Measurements from ENCODE around the gene DDX21. TPM values are rescaled to one million over a fixed set of nuclear protein-coding genes. Genes with fewer than 3 reads are reported as not detected.
"Not testable (repeated sequence)": the region's sequence is repeated elsewhere in the genome, so short reads cannot be mapped to it uniquely, and the experiment has no call there.

DDX21 gene
- total and polyA plus RNA-seq, 2 of the 13 experiments (the other 11 are each of a cell fraction or from before 2014, with no cell fraction given): 52.5 to 147 TPM

DNA sequence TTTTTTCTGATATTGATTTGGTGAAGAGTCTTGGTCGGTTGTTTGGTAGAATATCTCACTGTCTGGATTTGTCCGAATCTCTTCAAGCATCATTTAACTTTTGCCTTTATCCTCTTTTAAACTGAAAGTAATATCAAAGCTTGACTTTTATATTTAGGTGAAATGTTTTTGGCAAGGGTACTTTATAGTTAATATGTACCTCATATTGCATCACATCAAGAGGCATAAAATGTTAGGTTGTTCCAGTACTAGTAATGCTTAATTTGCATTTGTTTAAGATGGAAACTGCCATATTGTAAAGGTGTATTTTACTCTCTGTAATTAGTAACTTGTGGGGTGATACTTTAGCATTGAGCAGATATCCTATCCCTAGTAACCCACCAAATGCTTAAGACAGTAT, 17.1 kb upstream of the DDX21 start (continued):
- TF ChIP-seq, protein P1, sequence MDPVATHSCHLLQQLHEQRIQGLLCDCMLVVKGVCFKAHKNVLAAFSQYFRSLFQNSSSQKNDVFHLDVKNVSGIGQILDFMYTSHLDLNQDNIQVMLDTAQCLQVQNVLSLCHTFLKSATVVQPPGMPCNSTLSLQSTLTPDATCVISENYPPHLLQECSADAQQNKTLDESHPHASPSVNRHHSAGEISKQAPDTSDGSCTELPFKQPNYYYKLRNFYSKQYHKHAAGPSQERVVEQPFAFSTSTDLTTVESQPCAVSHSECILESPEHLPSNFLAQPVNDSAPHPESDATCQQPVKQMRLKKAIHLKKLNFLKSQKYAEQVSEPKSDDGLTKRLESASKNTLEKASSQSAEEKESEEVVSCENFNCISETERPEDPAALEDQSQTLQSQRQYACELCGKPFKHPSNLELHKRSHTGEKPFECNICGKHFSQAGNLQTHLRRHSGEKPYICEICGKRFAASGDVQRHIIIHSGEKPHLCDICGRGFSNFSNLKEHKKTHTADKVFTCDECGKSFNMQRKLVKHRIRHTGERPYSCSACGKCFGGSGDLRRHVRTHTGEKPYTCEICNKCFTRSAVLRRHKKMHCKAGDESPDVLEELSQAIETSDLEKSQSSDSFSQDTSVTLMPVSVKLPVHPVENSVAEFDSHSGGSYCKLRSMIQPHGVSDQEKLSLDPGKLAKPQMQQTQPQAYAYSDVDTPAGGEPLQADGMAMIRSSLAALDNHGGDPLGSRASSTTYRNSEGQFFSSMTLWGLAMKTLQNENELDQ (CRISPR knock-in tag; IDR thresholded peaks at IDR 0.05; ENCODE audit: borderline replicate concordance): no peak

DNA sequence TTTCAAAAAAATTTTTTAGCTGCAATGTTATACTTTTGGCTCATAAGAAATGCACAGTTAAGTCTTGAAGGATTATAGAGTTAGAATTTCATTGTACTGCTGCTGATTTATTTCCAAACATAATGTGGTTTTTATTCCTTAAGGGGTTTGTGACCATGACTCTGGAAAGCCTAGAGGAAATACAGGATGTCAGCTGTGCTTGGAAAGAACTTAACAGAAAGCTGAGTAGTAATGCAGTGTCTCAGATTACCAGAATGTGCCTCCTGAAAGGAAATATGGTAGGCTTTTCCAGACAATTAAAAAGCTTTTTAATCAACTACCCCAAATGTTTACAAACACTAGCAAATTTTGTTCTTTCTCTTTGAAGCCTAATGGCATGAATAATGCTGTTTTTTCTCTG, 15.1 kb upstream of the DDX21 start:
- H3K36me3 ChIP-seq (replicated peaks in 1 of 2; ENCODE audit: control insufficient read depth in 1 of 2, insufficient read depth in 2 of 2, low read length in 2 of 2): peaks cover 5 to 42% of the 10 kb centered on the region in 2 experiments
- BruUV-seq (replicated peaks); H3K4me1 ChIP-seq (ENCODE audit: insufficient read depth, low read length); H2AFZ ChIP-seq (ENCODE audit: low read length); ATAC-seq; H3K79me2 ChIP-seq (ENCODE audit: insufficient read depth, low read length); H3K27me3 ChIP-seq (ENCODE audit: control insufficient read depth in 1 of 2, insufficient read depth in 2 of 2, low read length in 2 of 2); DNase-seq (ENCODE audit: low spot score); H3K9ac ChIP-seq (ENCODE audit: insufficient read depth, low read depth, low read length); FAIRE-seq; CTCF ChIA-PET (ENCODE audit: low intra/inter-chr PET ratio, low total read pairs); H3K9me3 ChIP-seq (ENCODE audit: low read length); H3K27ac ChIP-seq (ENCODE audit: extremely low read length, insufficient read depth, low read length); H4K20me1 ChIP-seq (ENCODE audit: insufficient read depth, low read length); H3K4me3 ChIP-seq (replicated peaks in 1 of 3; ENCODE audit: insufficient read depth in 1 of 3, low read depth in 2 of 3, low read length in 3 of 3); H3K4me2 ChIP-seq (ENCODE audit: low read depth, low read length); POLR2A ChIA-PET; intact Hi-C loops (cut with micrococcal nuclease; ENCODE audit: unreplicated experiment); in situ Hi-C loops (cut with HindIII; ENCODE audit: extremely low pct_ligation_motif_present, low pct_unique_long_range_greater_than_20kb): not testable (repeated sequence)

DNA sequence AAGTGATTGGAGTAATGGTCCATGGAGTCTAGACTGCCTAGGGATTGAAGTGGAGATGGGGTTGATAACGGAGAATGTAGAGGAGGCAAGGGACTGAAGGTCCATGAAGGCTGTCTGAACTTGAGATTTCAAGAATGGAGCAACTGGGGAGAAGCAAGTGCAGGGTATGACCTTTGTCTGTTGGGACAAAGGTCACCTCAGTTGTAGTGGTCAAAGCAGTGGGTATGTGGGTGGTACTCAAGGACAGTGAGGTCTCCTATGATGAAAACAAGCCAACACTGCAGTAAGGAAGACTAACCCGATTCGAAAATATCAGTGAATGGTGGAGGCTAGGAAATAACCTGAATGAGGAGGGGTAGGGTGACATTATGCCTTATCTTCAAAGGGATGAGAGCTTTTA, 5.4 kb upstream of the DDX21 start:
- Histone ChIP-seq H3K36me3 (replicated peaks in 1 of 2; ENCODE audit: control insufficient read depth in 1 of 2, insufficient read depth in 2 of 2, low read length in 2 of 2) (peaks cover 5 to 18% of the 10 kb centered on the region in 2 experiments), H3K9me3 (ENCODE audit: low read length) (no peaks in the 10 kb centered on the region), H3K9ac (ENCODE audit: insufficient read depth, low read depth, low read length) (no peak overlapping the region), H3K79me2 (ENCODE audit: insufficient read depth, low read length) (peaks cover 6% of the 10 kb centered on the region), H3K27me3 (ENCODE audit: control insufficient read depth in 1 of 2, insufficient read depth in 2 of 2, low read length in 2 of 2) (no peaks in the 10 kb centered on the region; a peak in 1 of 5 replicates), H3K4me1 (ENCODE audit: insufficient read depth, low read length) (peaks cover 6% of the 10 kb centered on the region), H3K27ac (ENCODE audit: extremely low read length, insufficient read depth, low read length) (no peak overlapping the region), H3K4me3 (replicated peaks in 1 of 3; ENCODE audit: insufficient read depth in 1 of 3, low read depth in 2 of 3, low read length in 3 of 3) (no peak overlapping the region), H3K4me2 (ENCODE audit: low read depth, low read length) (no peak overlapping the region), H4K20me1 (ENCODE audit: insufficient read depth, low read length) (no peaks in the 10 kb centered on the region), H2AFZ (ENCODE audit: low read length) (no peak overlapping the region)
- DNase-seq (ENCODE audit: low spot score): no peak
- in situ Hi-C loops (cut with HindIII; ENCODE audit: extremely low pct_ligation_motif_present, low pct_unique_long_range_greater_than_20kb): no loop called here
- FAIRE-seq: no peak
- ATAC-seq: no peak
- intact Hi-C loops (cut with micrococcal nuclease; ENCODE audit: unreplicated experiment): no loop called here
- no TSS peak for BruUV-seq (replicated peaks)
- CTCF ChIA-PET (ENCODE audit: low intra/inter-chr PET ratio, low total read pairs): no interaction called here
- 95% methylated on average over 3 of the region's 3 CpGs for WGBS (ENCODE audit: low lambda C conversion rate)
- POLR2A ChIA-PET: no interaction called here
- TF ChIP-seq ZNF629 (CRISPR knock-in tag; conservative IDR thresholded peaks at IDR 0.05) (peak; percentile 83), NCOR1 (IDR thresholded peaks at IDR 0.05; ENCODE audit: borderline replicate concordance, low read length) (no peak), ASH2L (IDR thresholded peaks at IDR 0.05; ENCODE audit: insufficient read length, low read depth, low read length) (no peak), EP300 (IDR thresholded peaks at IDR 0.05; ENCODE audit: low read depth in 2 of 2, low read length in 2 of 2) (no peak), EP300 (CRISPR knock-in tag; IDR thresholded peaks at IDR 0.05; ENCODE audit: borderline replicate concordance) (no peak), ZNF460 (CRISPR knock-in tag; IDR thresholded peaks at IDR 0.05; ENCODE audit: borderline replicate concordance) (no peak), PCBP2 (optimal IDR thresholded peaks at IDR 0.05; ENCODE audit: low read depth, low read length, poor library complexity, severe bottlenecking) (no peak), KDM3A (CRISPR knock-in tag; IDR thresholded peaks at IDR 0.05; ENCODE audit: low read depth) (no peak), SMAD1 (CRISPR knock-in tag; IDR thresholded peaks at IDR 0.05; ENCODE audit: borderline replicate concordance, low read depth) (no peak), BRCA1 (CRISPR knock-in tag; IDR thresholded peaks at IDR 0.05) (no peak), POLR2G (IDR thresholded peaks at IDR 0.05; ENCODE audit: low read depth, low read length) (0 out of 2 replicates have a peak, but pooled peaks have one; percentile 0), ZNF33B (CRISPR knock-in tag; IDR thresholded peaks at IDR 0.05) (no peak), ZNF878 (CRISPR knock-in tag; IDR thresholded peaks at IDR 0.05) (no peak)

Measured in HepG2 (cell line).